D721Med (cell line): ENCODE data around the gene GOLGB1.
"Not testable (repeated sequence)": the region's sequence is repeated elsewhere in the genome, so short reads cannot be mapped to it uniquely, and the experiment has no call there.

ENCODE experiments used
- DNase-seq: peaks from one replicate; pipeline ENCODE4 v3.0.0; 2011; ENCODE audit warnings: low spot score; ENCODE audit not compliant: insufficient read length
- FAIRE-seq: peaks from 2 replicates; lab custom pipeline; 2011; peaks lifted over from hg19 to GRCh38; lab: Jason Lieb, UNC
- TF ChIP-seq, protein P1 (sequence below): IDR thresholded peaks from 2 replicates; pipeline ENCODE4 v1.5.1; 2012; ENCODE audit warnings: mild to moderate bottlenecking, control low read depth; ENCODE audit not compliant: insufficient read depth; ENCODE audit errors: missing control alignments

GOLGB1 gene

DNA sequence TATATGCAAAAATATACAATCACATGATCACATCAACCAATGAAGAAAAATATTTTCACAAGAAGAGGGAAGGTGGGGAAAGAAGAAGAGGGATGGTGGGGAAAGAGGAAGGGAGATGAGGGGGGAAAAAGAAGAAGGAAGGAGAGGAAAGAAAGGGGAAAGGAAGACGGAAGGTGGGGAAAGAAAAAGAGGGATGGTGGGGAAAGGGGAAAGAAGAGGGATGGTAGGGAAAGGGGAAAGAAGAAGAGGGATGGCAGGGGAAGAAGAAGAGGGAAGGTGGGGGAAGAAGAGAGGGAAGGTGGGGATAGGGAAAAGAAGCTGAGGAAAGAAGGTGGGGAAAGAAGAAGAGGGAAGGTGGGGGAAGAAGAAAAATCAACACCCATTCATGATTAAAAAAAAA, 3.2 kb upstream of the GOLGB1 start:
- TF ChIP-seq, protein P1, sequence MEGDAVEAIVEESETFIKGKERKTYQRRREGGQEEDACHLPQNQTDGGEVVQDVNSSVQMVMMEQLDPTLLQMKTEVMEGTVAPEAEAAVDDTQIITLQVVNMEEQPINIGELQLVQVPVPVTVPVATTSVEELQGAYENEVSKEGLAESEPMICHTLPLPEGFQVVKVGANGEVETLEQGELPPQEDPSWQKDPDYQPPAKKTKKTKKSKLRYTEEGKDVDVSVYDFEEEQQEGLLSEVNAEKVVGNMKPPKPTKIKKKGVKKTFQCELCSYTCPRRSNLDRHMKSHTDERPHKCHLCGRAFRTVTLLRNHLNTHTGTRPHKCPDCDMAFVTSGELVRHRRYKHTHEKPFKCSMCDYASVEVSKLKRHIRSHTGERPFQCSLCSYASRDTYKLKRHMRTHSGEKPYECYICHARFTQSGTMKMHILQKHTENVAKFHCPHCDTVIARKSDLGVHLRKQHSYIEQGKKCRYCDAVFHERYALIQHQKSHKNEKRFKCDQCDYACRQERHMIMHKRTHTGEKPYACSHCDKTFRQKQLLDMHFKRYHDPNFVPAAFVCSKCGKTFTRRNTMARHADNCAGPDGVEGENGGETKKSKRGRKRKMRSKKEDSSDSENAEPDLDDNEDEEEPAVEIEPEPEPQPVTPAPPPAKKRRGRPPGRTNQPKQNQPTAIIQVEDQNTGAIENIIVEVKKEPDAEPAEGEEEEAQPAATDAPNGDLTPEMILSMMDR: no peak
- FAIRE-seq: no peak
- no peak for DNase-seq

DNA sequence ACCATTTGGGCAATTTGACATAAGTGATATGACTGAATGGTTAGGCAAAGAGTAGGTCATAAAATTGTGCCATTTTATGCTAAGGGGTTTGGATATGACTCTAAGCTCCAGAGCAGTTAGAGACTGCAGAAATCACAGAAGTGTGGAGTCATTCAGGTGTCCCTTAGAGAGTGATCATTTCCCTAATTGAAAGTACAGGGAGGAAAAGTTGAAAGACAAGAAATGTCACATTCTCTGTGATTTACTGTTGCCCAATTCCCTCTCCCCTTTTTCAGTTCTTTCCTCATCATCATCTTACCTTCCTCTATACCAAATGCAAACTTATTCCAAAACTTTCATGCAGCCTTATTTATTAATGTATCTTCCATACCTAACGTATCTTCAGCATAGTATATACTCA, 2.7 kb upstream of the GOLGB1 start:
- FAIRE-seq (no peak), DNase-seq (no peak)
- TF ChIP-seq, protein P1: no peak

DNA sequence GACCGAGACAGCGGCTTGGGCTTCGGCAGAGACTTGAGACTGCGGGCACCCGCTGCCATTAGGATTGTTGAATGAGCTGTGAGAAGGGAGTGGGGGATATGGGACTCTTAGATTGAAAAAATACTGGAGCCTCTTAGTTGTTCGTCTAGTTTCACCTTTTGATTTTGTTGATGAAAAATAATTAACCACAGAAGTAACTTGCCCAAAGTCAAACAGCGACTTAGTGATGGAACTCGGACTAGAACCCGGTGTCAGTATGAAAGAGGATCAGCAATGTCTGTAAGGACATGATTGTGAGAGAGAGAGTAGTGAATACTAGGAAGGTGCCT, 510 bp upstream of the GOLGB1 start:
- DNase-seq (no peak), FAIRE-seq (no peak)

DNA sequence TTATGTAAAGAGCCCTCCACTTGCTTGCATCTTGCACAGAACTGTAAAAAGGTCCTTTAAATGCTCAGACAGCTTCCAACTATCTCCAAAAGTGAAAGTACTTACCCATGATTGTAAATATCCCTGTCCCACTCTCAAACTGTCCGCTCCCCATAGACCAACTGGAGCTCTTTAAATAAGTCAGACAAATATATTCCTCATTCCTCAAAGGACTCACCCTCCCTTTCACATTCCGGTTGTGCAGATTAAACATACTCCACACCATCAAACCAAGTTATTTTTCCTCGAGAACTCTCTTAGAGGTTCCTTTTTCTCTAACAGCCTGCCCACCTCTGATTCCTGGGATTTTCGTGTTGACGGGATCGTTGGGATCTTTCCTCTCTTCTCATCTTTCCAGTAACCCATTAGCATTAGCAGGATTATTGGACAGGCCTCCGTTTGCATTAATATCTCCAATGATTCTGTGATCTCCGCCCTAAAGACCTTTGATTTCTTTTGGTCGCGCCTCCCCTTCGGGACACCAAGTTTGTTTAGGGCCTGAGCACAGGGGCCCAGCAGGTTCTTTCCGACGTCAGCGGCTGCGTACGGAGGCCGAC, 763 bp downstream of the GOLGB1 start:
- TF ChIP-seq, protein P1: no peak
- no peak for FAIRE-seq
- no peak for DNase-seq

More for the DNA sequence above, 510 bp upstream of the GOLGB1 start:
- TF ChIP-seq, protein P1: no peak

DNA sequence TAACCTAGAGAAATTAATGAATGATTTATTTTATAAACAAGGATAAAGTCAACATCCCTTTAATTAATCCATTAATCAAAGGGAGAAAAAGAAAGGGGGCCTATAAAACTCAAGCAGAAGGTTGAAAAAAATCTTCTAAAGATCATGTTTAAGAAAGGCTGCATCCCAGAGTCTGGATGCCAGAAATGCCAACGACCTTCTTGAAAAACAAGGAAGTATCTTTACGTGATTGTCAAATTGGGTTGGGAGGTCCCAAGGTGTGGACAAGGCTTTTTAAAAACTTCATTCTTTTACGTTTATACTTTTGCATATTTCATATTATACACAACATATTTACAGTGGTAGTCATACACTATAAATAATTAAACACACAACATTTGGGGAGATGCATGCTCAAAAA, 1.6 kb downstream of the GOLGB1 start:
- no peak for FAIRE-seq
- TF ChIP-seq, protein P1: no peak
- DNase-seq: no peak

DNA sequence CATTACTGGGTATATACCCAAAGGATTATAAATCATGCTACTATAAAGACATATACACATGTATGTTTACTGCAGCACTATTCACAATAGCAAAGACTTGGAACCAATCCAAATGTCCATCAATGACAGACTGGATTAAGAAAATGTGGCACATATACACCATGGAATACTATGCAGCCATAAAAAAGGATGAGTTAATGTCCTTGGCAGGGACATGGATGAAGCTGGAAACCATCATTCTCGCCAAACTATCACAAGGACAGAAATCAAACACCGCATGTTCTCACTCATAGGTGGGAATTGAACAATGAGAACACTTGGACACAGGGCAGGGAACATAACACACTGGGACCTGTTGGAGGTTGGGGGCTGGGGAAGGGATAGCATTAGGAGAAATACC, 6.4 kb downstream of the GOLGB1 start:
- FAIRE-seq, DNase-seq: not testable (repeated sequence)

DNA sequence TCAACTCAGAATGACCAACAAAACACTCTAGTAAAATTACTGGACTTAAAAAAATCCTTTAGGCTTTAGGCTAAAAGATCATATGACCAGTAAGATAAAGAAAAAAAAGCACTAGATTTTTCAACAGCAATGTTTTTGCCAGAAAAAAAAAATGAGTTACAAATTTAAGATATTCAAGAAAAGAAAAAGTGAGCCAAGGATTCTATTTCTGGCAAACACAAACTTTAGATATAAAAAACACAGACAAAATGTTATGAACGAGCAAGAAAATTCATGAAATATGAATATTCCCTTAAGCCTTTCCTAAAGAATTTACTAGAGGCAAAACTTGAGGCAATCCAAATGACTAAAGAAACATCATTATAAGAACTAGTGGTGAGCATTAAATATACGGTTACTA, 8.6 kb downstream of the GOLGB1 start:
- TF ChIP-seq, protein P1: no peak
- FAIRE-seq: no peak
- no peak for DNase-seq

DNA sequence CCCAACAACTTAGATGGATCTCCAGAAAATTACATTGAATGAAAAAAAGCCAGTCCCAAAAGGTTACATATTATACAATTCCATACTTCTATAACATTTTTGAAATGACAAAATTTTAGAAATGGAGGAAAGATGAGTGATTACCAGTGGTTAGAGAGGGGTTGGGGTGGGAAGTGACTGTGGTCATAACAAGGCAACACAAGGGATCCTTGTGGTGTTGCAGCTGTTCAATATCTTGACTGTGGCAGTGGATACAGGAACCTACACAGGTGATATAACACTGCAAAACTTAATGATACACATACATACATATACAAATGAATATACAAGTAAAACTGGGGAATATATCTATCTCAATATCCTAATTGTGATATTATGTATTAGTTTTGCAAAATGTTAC, 9.6 kb downstream of the GOLGB1 start:
- TF ChIP-seq, protein P1: no peak
- FAIRE-seq (no peak), DNase-seq (no peak)
